GM18498 (cell line): ENCODE measurements around the gene AKNA.

Experiments
- ATAC-seq: cut with Tn5 transposase; IDR thresholded peaks from one replicate; pipeline ENCODE4 v1.9.1; 2021; ENCODE audit warnings: mild to moderate bottlenecking, moderate library complexity; ENCODE audit not compliant: unreplicated experiment

AKNA gene

DNA sequence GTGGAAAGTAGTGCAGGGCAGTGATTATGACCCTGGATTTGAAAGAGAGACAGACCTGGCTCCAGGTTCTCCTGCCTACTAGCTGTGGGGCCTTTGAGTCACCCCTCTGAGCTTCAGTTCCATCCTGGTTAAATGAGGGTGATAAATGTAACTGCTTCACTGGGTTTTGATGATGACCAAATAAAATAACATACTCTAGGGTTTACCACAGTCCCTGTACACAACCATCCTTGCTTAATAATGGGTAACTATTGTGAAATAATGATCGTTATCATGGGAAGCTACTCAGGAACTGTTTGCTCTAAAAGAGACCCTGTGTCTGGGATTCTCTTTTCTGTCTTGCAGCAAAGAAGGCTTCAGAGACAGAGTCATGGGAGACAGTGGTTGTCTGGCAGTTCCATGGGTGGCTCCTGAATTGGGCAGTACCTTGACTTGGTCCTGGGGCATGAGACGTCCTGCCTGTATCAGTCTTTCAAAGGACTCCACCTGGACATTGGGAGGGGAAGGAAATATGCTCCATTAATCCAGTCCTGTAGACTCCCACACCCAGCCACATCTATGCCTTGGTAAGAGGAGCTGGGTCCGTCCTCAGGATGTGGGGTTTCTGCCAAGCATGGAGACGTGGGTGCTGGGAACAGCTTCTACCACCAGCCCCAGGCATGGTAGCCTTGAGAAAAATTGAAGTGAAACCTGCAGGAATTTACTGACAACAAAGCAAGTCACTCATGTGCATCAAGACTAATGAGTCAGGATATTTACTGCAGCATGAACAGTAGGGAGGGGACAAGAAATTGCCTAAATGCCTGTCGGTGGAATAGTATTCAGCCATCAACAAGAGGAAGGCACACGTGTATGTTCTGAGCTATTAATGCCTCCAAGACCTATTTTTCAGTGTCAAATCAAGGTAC lies 23.4 kb downstream of the AKNA start:
- ATAC-seq: no peak

DNA sequence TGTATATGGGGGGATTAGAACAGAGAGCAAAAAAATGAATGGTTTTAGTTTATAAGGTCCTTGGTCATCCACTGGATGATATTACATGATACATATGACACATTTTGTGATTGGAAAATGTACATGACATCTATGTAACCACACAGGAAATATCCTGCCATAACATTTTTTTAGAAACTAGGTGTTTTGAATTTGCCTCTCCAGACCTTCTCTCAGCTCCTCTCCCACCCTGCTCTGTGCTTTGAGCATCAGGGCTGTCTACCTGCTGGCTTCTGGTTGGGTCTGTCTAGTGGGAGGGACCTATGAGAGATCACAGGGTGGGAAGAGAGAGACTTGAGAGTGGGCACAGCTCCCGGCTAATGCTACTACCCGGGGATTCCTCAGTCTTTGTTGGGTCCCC lies 24.4 kb downstream of the AKNA start:
- ATAC-seq: no peak

DNA sequence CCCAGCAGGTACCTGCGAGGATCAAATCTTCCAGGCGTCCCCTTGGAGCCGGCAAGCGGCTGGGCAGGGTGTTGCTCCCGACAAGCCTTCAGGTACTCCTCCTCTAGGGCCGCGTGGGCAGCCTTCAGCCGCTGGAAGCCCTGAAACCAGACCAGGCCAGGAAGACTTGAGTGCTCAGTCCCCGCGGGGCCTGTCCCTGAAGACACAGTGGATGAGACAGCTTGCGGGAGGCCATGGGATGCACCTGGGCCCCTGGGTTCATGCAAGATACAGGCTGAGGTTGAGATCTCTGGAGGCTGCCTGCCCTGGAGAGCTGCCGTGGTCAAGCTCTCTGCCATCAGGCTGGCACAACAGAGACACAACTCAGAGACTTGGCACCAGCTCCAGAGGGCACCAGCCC lies 25.4 kb downstream of the AKNA start:
- ATAC-seq: no peak

DNA sequence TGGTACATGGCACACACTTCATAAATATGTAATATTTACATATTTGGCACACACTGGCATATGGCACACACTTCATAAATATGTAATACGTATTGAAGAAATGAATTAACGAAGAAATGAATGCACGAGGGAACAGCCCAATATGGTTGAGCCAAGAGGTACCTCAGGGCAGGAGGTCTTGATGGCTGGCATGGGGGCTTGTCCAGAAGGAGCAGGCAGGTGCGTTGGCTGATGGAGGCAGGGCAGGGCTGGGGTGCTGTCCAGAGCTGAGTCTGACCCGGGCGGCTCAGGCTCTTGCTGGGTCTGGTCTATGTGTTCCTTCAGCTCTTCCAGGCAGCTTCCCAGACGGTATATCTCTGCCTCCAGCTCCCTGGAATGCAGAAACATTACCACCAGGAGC lies 26.2 kb downstream of the AKNA start:
- no peak for ATAC-seq

DNA sequence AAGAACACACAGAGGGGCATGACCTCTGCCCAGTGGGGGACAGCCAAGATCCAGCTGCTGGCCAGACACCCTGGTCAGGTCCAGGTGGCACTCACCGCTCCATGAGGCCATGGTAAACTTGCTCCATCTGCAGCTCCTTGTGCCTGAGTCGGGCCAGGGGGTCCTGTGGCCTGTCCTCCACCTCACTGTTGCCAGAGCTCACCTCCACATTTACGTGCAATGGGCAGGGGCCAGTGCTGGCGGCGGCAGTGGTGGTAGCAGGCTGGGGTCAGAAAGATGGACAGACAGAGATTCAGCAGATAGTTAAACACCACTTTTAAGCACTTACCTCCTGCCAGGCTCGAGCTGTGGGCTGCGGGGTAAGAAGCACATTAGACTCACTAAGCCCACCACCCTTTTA lies 28.0 kb downstream of the AKNA start:
- ATAC-seq: no peak

DNA sequence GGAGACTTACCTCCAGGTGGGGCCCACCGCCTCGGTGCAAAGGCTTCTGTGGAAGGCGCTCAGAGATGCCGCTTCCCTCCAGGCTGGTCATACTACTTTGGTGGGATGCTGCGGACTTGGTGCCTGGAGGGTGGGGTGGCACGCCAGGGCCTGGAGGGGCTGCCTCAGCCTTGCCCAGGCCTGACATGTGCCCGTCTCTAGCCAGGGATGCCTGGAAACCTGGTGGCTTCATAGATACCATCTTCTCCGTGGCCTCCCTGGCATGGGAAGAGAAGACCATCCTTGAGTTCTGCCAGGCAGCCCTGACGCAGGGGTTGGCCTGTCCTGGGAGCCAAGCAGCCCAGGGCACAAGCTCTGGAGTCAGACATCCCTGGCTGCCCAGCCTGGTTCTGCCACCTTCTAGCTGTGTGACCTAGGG lies 29.9 kb downstream of the AKNA start:
- ATAC-seq: no peak

DNA sequence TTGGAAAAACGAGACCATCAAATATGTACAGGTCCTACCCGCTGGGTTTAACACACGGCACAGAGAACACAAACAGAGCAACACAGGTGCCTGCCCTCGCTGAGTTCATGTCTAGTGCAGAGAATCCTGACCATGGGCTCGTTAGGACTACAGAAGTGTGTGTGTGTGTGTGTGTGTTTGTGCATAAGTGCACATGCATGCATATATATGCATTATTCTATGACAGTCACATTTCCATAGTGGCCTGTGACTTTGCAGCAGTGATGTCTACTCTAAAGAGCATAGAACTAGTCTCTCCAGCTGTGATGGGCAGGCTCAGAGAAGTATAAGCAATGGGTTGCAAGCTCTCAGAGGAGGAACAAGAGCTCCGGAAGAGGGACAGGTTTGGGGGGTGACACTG lies 30.4 kb downstream of the AKNA start:
- ATAC-seq: no peak

DNA sequence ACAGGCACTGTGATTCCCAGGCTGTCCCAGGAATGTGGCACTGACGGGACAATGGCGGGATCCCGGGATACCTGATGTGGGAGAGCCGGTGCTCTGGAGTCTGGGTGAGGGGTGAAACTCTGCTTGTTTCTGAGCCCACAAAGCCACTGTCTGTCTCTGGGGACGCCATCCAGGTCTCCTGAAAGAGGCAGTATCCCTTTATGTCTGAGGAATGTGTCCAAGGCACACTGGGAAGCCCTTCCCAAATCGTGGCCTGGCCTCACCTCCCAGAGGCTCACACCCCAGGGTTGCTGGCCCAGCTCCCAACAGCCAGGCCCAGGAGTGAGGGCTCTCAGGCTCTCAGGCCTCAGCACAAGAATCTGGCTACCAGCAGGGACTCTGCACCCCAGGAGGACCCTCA lies 31.0 kb downstream of the AKNA start:
- ATAC-seq: no peak

DNA sequence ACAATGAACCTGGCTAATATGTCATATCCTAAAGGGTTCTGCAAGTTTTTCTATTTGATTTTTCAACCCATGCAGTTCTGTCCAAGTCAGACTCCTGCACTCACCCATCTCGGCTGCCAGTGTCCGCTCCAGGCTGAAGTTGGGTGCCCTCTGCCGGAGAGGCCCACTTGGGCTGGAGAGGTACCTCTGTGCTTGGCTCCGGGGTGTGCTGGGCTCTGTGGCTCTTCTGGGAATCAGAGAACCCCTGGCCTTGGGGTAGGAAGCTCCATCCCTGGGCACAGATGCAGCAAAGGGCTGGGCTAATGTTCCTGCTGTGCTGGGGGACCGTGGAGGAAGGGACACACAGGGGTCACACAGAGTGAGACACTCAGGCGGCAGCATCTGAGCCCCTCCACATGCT lies 32.0 kb downstream of the AKNA start:
- ATAC-seq: no peak

DNA sequence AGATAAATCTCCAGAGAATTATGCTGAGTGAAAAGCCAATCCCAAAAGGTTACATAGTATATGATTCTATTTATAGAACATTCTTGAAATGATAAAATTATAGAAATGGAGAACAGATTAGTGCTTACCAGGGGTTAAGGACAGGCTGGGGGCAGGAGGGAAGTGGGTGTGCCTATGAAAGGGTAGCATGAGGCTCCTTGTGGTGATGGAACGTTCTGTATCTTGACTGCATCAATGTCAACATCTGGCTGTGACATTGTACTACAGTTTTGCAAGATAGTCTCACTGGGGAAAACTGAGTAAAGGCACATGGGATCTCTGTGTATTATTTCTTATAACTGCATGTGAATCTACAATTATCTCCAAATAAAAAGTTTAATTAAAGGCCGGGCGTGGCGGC lies 35.9 kb downstream of the AKNA start:
- no peak for ATAC-seq

DNA sequence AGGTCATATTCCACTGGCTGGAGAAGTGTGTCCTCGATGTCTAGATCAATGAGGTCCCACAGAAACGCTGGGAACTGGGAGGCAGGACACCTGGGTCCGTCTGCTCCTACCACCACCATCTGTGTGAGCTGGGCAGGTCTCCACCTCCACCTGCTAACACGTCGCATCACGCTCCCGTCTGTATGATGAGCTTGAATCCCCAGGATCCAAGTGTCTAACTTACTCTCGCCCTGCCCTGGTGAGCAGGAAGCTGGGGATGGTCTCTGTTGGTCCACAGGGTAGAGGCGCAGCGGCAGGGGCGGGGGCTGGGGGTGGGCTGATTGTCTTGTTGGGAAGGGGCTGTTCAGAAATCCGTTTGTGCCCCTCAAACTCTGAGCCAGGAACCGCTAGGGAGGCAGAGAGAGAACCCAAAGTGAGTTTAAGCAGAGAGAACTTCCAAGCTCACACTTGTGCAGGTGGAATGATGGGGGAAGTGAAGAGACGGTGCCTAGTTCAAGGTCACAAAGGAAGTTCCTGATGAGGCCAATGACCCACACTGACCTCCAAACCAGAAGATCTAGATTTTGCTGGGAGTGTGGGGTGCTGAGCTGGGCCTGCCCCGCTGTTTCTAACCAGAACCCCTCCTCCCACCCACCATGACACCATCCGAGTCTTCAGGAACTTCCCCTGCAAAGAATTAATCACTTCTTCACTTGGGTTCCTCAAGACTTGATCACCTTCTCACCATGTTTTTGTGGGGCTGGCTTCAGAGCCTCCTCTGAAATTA lies 37.0 kb downstream of the AKNA start:
- ATAC-seq: no peak

DNA sequence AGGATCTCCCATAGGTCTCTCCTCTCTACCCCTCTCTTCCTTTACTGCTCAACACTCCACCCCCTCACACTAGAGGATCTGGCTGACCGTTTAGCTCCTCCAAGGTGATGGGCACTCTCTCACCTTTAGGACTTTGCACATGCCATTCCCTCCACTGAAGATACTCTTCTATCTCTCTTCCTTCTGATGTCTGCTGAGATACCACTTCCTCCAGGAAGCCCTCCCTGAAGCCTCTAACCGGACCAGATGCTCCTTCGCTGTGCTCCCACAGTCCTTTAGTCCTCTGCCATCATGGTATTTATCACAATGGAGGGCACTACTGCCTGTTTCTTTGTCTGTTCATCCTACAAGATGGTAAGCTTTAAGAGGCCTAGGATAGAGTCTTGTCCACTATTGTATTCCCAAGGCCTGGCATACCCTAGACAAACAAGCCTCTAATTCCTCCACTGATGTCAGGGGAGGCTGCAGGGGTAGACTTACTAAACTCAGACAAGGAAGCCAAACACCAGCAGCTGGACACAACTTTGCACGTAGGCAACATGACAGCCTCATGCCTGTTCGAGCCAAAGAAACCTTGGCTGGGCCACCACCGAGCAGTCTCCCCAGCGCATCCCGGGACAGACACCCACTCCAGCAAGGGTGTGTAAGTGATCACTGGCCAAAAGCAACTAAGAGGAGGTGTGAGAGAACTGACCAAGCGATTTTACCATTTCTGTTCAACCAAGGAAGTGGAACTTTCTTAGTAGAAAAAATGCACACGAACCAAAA lies 37.9 kb downstream of the AKNA start:
- ATAC-seq: no peak

DNA sequence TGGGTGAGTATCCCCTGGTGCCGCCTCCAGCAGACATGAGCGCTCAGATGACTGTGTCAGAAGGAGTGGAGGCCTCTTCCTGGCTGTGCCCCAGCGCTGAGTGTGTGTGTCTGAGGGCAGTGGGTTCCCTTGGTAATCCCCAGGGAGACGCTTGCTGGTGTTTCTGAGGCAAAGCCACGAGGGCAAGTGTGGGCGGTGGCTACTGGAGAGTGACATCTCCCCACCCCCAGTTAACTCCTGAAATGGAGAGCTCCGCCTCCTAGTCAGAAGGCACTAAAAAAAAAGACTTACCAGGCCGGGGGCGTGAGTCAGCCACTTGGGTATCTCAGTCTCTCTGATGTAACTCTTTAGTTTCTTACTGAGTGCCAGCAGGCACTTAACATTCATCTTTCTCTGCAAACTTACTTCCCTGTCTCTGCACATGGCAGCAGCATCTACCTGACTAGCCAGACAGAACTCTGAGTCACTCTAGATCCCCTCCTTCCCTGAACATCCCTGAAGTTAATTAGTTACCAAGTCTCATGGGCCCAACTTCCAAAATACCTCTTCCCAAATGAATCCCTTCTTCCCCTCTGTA lies 38.8 kb downstream of the AKNA start:
- ATAC-seq: peak; percentile 96

DNA sequence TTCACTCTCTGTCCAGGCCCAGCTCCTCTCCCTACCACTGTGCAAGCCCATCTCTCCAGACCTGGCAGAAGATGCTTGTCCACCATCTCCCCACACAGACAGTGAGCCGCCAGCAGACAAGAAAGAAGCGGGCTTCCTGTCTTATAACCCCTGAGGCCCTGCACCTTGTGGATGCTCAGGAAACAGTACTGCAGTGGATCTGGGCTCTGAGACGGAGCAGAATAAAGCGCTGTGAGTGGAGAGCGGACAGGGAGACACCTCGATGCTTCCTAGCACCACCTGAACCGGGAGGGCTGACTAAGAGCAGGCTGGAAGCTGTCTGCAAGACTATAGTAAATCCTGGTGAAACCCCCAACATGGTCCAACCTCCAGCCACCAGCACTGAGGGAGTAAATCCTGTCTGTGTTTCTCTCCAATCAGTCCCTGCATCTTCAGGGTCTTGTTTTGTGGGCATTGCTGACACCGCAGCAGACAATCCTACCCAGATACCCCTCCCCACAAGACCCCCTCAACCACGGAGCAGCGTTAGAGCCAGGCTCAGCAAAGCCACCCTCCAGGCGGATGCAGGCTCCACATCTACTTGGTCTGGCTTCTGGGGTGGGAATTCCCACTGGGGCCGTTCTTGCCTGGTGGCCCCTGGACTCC lies 39.4 kb downstream of the AKNA start:
- ATAC-seq: no peak

DNA sequence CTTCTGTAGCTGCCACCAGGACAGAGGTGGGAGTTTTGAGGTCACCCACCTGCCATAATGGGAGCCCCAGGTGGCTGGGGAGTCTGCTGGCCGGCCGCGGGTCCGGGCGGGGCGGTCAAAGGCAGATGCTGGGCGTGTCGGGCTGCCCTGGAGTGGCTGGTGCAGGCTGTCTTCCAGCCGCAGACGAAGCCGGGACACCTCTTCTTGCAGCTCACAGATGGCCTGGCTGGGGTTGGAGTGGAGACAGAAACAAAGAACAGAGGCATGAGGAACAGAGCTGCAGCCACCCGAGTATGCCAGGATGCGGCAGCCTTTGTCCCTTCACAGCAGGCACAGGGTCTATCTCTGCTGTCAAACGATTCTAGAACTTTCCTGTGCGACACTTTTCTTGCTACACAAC lies 40.1 kb downstream of the AKNA start:
- no peak for ATAC-seq

DNA sequence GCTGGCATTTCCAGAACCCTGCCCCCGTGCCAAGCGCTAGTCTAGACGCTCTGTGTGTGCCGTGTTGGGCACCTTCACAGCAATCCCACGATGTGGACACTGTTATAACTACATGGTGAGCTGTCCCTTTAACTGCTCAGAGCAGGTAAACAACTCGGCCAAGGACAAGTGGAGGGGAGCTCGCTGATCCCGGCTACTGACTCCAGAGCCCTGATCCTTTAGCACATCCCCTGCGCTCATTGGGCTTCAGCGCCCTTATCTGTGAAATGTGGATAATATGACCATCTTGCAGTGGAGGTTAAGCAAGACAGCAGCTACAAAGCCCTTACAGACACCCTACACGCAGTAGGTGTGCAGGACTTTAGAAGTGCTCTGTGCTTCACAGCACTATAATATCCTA lies 41.6 kb downstream of the AKNA start:
- no peak for ATAC-seq

DNA sequence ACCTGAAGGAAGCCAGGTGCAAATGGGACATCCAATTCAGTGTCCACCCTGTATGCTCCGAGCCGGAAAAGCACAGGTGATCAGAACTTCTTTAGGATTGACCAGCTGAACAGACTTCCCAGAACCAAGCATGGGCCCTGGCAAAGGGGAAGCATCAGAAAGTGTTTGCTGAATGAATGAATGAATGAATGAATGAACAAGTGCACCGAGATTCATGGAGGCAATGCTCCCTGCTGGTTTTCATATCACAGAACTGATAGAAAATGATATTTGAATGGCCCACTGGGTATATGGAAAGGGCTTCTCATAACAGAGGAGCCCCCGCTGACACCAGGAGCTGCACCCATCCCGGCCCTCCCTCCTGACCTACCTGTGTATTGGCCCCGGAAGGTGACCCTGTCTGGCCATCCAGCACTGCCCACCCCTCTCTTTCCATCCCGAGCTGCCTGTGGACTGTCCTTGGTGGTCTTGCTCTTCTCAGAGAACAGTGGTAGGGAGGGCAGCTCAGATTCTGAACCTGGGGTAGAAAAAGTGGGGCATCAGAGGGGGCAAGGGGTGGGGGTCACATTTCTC lies 42.2 kb downstream of the AKNA start:
- no peak for ATAC-seq

DNA sequence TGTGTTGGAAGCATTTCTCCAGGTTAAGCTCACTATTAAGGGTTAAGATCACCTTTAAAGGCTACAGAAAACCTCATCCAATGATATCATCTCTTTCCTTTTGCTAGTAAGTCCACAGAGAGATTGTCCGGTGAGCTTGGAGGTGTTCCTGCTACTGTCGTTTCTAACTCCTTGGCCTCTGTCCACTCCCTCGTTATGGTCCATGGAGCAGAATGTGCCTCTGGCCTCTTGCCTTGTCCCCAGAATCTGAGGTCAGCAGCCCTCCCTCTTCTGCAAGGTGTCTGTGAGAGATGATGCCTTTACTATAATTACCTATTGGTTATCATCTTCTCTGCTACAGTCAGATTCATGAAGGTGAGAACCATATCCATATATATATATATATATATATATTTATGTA lies 43.1 kb downstream of the AKNA start:
- no peak for ATAC-seq

DNA sequence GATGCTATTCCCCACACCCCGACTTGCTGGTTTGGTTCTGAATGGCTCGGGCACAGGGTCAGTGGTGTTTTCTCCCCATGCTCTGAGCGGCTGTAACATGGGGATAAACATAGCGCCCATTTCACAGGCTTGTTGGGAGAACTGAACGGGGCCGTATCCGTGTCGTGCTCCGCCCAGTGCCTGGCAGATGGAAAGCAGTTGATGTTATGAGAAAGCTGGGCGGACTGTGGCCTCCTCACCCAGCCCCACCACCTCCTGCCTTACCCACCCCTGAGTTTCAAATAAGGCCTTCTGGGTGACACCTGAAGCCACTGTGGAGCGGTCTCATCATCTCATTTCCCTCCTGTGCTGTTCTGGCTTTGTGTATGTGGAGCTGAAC lies 43.6 kb downstream of the AKNA start:
- no peak for ATAC-seq

DNA sequence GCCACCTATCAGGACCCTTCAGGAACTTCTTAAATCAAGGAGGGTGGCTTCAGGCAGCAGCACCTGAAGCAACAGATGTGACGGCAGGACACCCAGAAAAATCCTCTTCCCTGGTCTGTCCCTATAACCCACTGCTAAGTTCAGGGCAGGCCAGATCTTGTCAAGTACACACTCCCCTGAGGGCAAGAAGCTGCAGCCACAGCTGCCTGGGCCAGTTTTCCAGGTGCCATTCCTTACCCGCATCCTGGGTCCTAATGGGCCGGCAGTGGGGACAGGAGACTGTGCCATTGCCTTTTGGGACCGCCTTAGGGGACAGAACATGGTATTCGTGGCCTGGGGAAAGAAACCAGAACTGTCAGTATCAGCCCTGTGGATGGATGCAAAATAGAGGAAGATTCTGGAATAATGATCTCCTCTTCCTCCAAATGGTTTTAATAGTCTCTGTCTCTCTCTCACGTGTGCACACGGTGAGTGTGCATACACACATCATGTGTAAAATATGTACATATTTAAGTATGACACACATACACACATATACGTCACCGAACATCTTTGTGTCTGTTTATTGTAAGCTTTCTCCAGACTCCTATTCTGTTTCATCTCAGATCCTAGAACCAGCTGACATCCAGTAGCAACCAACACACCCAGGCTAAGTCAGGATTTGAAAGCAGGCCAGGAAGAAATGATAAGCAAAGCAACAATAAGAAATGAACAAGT lies 44.2 kb downstream of the AKNA start:
- ATAC-seq: no peak
